Inflammatory macrophage (primary cell): ENCODE data around the gene ZSWIM3.
"Not testable (repeated sequence)": the region's sequence is repeated elsewhere in the genome, so short reads cannot be mapped to it uniquely, and the experiment has no call there.

ENCODE experiments used
- DNase-seq, 2 donors: peaks; one replicate each; pipeline ENCODE4 v3.0.0-alpha.2; 2020 to 2022
- total RNA-seq, 18 experiments: gene quantifications; one replicate each; lab custom pipeline; 2026; ENCODE audit warnings: mixed read lengths in 6 of 18, inconsistent platforms in 2 of 18; lab: John Stamatoyannopoulos, UW

The ZSWIM3 gene
- 1.0 to 9.6 (median 5.5) reads per million in 18 experiments for total RNA-seq

DNA sequence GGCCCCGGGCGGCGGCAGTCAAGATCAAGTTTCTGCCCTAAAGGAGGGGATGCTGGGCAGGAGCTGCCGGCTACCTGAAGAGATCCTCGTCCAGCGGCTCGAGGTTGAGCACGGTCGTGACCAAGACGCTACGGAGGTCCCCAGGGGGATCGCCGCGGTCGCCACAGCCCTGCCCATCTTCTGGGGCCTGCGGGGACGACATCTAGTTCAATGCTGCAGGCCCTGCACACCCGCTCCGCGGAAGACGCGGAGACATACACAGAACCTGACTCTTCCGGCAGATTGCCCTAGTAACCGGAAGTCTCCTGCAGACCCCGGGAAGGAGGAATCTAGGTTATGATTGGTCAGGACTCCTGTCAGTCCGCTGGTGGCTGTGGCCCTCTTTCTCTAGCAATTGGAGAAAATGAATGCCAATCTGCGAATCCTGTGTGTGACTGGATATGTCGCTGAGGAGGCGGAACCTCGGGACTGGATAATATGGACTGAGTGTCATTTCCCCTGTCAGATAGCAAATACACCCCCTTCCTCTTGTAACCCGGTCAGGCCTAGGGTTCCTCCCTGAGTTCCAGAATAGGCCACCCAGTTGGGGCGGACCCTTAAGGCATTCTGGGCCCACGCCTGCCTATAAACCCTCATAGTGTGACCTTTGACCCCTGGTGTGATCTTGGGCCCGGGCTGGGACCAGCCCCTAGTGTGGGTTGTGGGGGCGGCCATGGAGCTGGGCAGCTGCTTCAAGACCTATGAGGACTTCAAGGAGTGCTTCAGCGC lies at the start of gene ZSWIM3, which contains the start of gene ACOT8:
ZSWIM3 (plus strand) TSS at position 501 of the 768 bp plus-strand sequence; CDS start at position 713, 212 bp downstream.
ACOT8 (minus strand) TSS at position 279 of the 768 bp plus-strand sequence; CDS start at position 202, 77 bp downstream.
- peak; percentile 100 for DNase-seq

DNA sequence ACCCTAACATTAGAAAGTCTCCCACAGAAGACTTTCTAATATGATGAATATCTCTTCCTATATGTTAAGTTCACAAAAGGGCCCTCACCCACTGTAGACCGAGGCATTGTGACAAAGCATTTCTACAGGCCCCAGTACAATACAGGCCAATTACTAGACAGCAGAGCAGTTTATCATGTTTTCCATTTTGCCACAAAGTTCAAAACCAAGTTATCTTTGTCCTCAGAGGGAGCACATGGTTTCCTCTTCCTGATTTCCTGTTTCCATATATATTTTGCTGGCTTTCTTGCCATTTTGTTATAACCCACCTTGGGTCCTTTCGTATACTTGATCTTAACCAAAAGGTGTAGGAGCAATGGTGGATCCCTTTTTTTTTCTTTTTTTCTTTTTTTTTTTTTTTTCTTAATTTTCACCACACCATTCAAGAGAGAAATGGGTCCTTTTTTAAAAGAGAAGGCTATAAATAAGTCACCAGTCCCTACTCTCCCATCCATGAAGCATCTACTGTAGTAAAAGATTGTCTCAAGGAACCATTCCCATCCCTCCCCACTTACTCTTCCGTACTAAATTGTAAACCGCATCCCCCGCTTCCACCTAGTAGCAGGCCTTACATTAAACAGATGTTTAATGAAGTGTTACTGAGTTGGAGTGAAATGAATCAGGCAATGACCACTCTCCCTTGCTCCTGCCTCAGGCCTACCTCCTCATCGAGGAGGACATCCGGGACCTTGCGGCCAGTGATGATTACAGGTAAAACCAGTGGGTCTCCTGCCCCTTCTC lies 47.0 kb upstream of the ZSWIM3 start:
- DNase-seq: no peak

DNA sequence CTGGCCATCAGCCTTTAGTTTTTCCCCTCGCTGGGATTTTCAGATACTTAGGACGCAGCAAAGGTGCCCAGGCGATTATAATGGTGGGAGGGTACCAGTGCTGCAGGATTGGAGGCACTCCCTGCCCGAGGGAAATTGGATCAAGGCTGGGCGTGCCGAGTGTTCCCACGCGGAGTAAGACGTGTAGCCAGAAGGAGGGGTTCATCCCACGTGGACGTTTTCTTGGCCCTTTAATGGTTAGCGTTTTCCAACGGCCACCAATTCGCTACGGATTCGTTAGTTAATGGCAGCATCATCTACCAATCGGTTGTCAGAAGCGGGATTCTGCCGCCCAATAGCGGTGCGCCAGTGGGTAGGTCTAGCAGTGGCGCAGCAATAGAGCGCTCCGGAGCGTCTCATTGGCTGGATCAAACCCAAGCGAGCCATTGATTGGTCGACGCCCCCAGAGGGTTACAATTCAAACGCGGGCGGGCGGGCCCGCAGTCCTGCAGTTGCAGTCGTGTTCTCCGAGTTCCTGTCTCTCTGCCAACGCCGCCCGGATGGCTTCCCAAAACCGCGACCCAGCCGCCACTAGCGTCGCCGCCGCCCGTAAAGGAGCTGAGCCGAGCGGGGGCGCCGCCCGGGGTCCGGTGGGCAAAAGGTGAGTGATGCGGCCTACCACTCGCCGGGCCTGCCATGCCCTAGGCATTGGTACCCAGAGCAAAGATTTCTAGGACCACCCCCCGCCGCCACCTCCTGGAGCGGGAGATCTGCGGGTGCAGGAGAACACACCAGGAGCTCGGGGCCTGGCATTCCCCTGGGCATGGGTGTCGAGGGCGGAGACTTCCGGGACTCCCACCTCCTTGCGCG lies 45.0 kb upstream of the ZSWIM3 start, which contains the start of gene UBE2C:
UBE2C (plus strand) TSS at position 488 of the 849 bp plus-strand sequence; CDS start at position 540, 52 bp downstream.
- peak; percentile 99 to 100 for DNase-seq

DNA sequence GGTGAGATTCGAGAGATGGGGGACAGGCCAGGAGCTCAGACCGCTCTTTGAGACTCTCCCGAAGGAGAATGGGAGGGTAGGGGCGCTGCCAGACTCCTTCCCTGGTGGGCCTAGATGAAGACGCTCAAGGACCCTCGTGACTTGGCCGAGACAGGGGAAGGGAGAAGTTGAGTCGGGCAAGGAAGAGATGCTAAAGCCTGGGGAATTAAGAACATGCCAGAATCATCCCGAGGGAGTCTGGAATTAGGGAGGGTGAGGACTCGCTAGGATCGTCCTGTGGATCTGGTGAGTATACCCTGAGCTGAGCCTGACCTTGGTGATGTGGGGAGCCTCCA lies 44.4 kb upstream of the ZSWIM3 start:
- peak in 1 of 2 donors; percentile 5 for DNase-seq

DNA sequence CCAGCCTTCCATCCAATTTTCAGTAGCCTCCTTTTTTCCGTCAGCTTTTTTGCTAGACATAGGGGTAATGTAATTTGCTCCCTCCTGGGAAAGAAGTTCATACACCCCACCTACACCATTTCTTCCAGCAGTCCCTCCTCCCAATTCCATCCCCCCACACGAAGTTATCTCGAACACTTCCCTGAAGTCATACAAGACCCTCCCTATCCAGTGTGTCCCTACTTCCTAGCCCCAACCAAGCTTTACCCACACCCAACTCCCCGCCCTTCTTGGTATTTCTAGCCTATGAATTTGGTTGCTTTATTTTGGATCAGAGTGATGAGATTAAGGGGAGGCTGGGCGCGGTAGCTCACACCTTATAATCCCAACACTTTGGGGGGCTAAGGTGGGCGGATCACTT lies 43.9 kb upstream of the ZSWIM3 start:
- no peak for DNase-seq

DNA sequence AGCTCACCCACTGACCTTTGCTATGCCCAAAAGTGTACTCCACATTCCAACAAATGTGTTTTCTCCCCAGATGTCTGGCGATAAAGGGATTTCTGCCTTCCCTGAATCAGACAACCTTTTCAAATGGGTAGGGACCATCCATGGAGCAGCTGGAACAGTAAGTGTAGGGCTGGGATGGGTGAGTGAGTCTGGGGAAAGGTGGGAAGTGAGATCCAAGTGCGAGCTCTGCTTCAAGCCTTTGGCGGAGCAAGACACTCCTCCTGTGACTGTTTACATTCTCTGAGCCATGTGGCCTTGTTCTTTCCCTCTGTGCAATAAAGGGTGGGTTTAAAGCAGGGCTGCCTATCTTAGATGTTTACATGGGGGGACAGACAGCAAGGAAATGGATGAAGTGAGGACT lies 43.1 kb upstream of the ZSWIM3 start:
- DNase-seq: no peak

DNA sequence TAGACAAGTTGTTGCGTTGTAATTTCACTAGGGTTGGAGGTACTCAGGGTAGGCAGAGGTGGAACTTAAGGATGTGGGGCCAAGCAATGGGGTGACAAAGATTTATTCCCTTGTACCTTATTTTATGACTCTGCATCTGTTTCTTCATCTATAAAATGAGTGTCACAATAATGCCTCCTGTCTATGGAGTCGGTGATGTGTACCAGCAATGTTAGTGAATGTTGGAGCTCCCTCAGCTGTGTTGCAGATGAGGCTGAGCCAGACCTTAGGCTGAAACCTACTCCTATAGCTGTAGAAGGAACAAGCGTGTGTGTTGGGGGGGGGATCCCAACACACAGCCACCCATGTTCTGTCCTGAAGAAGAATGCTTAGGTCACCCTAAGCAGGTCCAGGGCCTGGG lies 40.5 kb upstream of the ZSWIM3 start:
- no peak for DNase-seq

DNA sequence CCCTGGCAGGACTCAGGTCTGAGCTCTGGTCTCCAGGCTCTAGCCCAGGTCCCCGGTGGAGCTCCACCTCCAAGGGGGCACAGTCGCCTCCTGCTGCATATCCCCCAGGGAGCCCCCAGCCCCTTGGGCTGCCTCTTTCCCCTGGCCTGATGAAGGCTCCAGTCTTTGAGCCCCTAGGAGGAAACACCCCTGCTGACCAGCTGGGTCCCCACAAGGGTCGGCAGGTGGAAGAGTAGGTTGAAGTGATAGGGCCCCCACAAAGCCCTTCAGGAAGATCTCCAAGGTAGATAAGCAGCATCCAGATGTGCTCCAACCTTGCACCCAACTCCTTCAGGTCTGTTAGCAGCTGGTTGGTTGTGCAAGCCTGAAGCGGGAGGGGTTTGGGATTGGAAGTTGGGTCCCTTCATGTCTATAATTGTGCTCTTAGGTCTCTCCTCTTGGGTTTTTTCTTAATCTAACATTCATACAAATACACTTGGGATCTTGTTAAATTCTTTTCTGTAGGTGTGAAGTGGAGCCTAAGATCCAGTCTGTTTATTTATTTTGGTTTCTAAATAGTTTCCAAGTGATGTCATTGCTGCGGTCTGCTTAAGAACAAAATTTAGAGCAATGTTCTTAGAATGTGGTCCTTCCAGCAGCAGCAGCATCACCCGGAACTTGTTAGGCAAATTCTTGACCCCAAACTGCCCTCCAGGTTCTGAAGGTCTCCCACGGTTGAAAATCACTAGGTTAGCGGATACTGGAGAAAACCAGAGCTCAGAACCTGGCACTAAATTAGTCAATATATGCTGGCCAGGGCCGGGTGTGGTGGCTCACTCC lies 39.8 kb upstream of the ZSWIM3 start:
- no peak for DNase-seq

DNA sequence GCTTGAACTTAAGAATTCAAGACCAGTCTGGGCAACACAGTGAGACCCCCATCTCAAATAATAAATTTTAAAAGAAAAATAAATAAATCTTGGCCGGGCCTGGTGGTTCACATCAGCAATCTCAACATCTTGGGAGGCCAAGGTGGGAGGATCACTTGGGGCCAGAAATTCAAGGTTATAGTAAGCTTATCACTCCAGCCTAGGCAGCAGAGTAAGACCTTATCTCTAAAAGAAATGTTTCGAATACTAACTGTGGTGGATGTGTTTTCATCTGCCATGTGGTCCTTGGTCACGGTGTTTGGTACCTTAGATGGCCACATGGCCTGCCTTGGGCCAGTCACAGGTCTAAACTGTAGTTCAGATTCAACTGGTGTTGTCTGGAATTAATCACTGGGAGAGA lies 39.2 kb upstream of the ZSWIM3 start:
- DNase-seq: no peak

DNA sequence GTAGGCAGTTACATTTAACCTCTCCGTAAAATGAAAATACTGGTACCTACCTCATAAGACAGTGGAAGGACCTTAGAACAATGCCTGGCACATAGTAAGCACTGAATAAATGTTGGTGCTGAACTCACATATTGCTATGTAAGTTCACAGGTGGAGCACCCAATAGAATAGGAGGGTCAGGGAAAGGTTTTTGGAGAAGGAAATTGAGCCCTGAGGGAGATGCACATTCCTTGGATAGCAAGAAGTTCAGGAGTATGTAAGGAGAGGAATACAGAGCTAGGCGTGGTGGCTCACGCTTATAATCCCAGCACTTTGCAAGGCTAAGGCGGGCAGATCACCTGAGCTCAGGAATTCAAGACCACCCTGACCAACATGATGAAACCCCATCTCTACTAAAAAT lies 37.9 kb upstream of the ZSWIM3 start:
- no peak for DNase-seq

DNA sequence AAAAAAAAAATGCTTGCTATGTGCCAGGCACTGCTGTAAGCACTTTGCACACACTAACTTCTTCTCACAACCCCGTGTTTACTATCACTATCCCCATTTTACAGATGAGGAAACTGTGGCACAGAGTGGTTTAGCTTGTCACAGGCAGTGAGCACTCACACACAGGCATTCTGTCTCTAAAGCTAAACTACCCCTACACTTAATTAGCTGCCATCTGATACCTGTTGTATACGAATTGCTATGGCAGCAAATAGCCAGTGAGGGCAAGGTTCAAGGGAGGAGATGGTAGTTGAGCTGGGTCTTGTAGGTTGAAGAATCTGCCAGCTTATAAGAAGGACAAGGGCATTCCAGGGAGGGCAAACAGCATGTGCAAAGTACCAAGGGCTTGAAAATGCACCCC lies 35.5 kb upstream of the ZSWIM3 start:
- no peak for DNase-seq

DNA sequence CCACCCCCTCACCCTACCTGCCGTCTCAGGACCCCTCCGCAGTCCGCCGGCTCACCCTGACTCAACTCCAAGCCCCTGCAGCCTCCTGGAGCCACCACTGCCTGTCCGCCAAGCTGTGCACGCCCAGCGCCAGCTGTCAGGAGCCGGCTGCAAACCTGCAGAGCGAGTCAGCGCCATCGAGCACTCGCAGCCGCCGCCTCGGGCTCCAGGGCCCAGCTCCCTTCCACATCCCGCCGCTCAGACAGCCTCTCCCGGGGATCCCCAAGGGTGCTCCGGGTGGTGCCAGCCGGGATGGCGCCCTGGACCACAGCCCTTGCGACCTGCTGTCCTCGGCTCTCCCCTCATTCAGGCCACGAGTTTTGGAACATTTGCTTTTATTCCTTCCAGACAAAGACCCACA lies 34.6 kb upstream of the ZSWIM3 start:
- no peak for DNase-seq

DNA sequence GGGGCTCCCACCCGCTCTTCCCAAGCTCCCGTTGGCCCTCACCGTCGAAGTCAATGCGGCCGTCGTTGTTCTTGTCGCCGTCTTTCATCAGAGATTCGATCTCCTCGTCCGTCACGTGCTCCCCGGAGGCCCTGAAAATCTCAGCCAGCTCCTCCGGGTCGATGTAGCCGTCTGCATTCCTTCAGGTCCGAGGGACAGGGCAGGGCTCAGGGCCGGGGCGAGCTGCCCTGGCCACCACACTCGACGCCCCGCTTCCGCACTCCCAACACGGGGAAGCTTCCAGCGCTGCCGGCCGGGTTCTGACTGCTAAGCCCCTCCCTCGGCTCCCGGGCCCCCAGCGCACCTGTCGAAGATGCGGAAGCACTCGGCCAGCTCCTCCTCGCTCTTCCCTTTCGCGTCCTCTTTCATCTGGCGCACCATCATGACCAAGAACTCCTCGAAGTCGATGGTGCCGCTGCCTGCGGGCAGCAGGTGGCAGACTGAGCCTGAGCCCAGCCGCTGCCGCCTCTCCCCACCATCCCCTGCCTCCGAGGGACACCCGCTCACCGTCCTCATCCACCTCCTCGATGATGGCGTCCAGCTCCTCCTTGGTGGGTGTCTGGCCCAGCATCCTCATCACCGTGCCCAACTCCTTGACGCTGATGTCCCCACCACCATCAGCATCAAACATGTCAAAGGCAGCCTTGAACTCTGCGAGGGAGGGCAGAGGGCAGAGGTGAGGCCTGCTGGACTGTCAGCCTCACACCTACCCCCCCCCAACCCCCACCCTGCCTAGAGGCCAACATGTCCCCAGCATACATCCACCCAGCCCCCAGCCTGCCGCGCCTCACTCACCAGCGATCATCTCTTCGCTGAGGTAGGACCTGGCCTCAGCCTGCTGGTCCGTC lies 33.2 kb upstream of the ZSWIM3 start:
- peak; percentile 11 to 37 for DNase-seq

DNA sequence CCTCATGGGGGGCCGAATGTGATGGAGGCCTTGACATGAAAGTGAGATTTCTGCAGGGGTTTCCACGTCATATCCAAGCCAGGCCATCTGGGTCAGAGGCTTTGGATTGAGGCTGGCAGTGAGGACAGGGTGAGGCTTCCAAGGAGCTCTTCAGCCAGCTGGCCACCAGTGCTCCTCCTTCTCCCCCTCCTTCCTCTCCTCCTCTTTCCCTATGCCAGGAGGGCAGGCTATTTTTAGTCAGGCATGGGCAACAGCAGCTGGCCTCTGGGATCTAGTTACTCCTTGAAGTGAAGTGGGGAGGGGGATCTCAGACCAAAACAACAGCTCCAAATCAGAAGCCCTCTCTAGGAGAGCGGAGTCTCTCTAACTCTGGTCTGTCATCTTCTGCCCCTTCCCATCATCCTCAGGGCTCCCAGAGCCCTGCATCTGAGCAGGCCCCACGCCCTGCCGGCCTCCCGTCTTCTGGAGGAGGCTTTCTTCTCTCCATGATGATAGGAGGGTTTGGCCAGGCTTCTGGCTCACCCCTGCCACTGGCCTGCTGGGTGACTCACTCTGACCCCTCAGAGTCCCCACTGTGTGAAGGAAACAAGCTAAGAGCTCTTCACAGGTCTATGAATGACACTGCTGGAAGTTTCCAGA lies 30.9 kb upstream of the ZSWIM3 start:
- DNase-seq: no peak

DNA sequence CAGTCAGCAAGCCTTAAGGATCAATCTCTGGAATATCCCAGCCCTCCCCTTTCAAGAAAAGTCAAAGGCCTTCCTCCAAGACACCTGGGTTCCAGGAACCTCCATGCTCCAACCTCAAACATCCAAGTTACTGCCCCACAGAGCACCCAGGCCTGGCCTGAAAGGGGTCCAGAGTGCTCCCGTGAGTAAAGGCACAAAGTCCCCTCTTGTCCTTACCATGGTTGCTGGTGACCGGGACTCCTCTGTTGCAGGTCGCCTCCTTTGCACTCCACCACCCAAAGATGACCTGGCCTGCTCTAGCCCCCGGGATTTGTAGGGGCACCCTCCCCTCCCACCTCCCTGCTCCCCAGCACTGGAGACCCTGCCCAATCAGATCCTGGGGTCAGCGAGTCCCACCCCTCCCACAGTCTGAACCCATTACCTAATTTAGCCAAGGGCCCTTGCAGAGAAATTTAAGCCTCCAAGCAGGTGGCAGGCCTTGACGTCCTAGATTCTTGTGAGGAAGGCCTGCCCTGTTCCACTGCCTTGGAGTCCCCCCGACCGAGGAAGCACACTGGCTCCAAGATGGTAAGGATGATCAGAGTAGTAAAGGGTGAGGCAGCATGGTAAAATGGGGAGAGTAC lies 30.3 kb upstream of the ZSWIM3 start, which contains the start of gene TNNC2:
TNNC2 (minus strand) TSS at position 283 of the 623 bp plus-strand sequence; CDS start at position 219, 64 bp downstream.
- no peak for DNase-seq

DNA sequence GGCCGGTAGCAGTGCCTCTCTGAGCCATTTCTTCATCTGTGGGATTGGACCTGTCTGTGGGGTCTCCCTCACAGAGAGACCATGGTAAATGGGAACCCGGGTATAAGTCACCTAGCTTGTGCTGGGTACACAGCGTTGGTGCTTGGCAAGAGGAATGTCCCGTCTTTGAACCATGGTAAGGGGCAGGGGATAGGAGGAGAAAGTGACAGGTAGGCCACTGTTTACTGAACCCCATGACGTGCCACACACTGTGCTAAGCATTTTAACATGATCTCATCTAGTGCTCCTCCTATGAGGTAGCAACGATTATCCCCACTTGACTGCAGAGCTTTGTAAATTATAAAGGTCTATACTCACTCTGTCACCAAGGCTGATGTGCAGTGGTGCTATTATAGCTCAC lies 29.7 kb upstream of the ZSWIM3 start:
- no peak for DNase-seq

DNA sequence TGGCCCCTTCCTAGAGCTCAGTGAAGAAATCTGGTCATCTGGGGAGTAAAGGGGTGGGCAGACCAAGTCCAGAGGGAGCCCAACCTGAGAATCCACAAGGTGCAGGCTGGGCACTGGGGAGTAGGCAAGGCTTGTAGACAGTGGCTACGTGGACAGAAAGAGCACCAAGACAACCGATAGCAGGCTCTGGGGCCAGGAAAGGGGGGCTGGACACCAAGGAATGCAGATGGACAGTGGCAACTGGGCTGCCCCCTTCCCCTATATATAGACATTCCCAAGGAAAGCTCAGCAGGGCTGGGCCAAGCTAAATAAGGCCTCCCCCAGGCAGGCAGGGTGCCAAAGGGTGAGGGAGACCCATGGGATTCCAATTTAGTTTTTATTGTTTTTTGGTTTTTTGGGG lies 28.8 kb upstream of the ZSWIM3 start:
- no peak for DNase-seq

DNA sequence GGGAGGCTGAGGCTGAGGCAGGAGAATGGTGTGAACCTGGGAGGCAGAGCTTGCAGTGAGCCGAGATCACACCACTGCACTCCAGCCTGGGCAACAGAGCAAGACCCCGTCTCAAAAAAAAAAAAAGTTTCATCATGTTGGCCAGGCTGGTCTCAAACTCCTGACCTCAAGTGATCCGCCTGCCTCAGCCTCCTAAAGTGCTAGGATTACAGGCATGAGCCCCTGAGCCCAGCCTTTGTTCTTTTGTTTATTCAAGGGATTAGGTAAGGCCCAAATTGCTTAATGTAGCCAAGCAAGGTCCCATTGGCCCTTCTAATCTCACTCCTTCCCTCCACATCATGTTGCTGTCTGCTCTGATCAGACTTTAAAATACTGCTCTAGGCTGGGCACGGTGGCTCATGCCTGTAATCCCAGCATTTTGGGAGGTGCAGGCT lies 27.7 kb upstream of the ZSWIM3 start:
- DNase-seq: not testable (repeated sequence)

DNA sequence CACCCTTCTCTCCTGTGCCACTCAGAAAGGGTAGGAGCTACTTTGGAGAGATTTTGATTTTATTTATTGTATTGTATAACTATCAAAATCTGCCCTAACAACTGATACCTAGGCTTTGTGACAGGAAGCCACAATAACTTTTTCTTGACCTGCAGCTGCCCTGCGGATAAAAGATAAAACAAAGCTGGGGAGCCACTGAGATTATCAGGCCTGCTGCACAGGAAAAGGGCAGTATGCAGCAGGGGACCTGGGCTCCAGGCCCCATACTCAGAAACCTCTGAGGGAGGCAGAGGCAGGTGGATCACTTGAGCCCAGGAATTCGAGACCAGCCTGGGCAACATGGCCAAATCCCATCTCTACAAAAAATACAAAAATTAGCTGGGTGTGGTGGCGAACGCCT lies 24.8 kb upstream of the ZSWIM3 start:
- DNase-seq: no peak
